Right lobe of liver (tissue), 4 donors: ENCODE results near the gene TBC1D1.

Experiments used
- CTCF ChIP-seq, 4 donors: fragments of 200-600 bp in 3 of 4; fragments of 450-650 bp in 1 of 4; IDR thresholded peaks; one replicate each; pipeline versions ENCODE4 v1.5.1 to v1.8.0; 2016 to 2022; ENCODE audit warnings: antibody characterized with exemption in 4 of 4, mild to moderate bottlenecking in 2 of 4
- POLR2A ChIP-seq: fragments of 450-650 bp; IDR thresholded peaks from one replicate; pipeline ENCODE4 v1.6.1; 2017; ENCODE audit warnings: antibody characterized with exemption, mild to moderate bottlenecking
- donor health status: DM: no; HTN: no; CAD: no.
- donor health status: DM: no; HTN: no; CAD: no.
- donor health status: DM: no; HTN: yes; CAD: no.

DNA sequence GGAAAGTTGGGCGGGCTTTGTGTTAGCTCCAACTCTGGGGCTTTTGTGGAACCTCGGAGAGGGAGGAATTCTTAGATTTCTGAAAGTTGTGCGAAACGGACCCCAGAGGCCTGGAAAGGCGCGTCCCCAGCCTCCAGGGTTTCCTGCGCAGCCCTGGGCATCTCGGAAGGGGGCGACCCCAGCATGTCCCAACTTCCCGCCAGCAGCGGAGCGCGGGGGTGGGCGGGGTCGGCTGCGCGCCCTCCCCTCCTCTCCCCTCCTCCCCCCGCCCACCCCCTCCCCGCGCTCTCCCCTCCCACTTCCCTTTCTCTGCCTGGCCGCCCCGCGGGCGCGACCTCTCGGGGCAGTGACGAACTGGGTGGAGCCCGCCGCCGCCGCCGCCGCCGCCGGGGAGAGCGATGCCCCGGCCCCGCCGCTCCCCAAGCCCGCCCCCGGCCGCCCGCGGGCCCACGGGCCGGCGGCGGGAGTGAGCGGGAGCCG lies 86.1 kb downstream of the TBC1D1 start:
- TF ChIP-seq CTCF (IDR thresholded peaks at IDR 0.05) (peak in 1 of 4 donors; percentile 8), POLR2A (no peak)
